HL-60 (cell line): Measurements from ENCODE around the gene CYTH4.

Source experiments
- POLR2AphosphoS5 ChIP-seq: IDR thresholded peaks from 2 replicates; pipeline ENCODE4 v1.6.1; 2012; ENCODE audit warnings: low read depth
- TF ChIP-seq, protein P1 (sequence below): IDR thresholded peaks from one replicate; pipeline ENCODE4 v1.5.1; 2011; ENCODE audit warnings: low read length, control low read depth, inconsistent platforms; ENCODE audit not compliant: insufficient read depth
- TF ChIP-seq, protein P2 (sequence below): IDR thresholded peaks from 2 replicates; pipeline ENCODE4 v1.6.1; 2012; ENCODE audit warnings: low read depth; ENCODE audit not compliant: insufficient replicate concordance

DNA sequence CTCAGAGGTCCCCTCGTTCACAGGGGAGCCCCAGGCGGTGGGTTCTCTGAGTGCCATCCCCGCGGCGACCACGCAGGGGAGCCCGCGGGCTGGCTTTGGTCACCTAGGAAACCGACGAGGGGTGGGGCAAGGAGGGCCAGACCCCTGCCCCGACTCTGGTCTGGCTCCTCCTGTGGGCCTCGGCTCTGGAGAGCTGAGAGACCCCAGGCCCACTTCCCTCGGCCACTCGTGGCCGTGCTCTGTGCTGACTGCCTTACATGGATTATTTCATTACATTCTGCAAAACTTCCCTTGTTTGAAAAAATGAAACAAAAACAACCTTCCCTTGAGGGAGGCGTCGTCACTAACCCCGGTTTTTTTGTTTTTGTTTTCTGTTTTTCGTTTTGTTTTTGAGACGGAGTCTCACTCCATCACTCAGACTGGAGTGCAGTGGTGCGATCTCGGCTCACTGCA lies 15.1 kb upstream of the CYTH4 start:
- TF ChIP-seq, protein P1, sequence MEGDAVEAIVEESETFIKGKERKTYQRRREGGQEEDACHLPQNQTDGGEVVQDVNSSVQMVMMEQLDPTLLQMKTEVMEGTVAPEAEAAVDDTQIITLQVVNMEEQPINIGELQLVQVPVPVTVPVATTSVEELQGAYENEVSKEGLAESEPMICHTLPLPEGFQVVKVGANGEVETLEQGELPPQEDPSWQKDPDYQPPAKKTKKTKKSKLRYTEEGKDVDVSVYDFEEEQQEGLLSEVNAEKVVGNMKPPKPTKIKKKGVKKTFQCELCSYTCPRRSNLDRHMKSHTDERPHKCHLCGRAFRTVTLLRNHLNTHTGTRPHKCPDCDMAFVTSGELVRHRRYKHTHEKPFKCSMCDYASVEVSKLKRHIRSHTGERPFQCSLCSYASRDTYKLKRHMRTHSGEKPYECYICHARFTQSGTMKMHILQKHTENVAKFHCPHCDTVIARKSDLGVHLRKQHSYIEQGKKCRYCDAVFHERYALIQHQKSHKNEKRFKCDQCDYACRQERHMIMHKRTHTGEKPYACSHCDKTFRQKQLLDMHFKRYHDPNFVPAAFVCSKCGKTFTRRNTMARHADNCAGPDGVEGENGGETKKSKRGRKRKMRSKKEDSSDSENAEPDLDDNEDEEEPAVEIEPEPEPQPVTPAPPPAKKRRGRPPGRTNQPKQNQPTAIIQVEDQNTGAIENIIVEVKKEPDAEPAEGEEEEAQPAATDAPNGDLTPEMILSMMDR: peak; percentile 55
- no peak for TF ChIP-seq POLR2AphosphoS5
- TF ChIP-seq, protein P2, sequence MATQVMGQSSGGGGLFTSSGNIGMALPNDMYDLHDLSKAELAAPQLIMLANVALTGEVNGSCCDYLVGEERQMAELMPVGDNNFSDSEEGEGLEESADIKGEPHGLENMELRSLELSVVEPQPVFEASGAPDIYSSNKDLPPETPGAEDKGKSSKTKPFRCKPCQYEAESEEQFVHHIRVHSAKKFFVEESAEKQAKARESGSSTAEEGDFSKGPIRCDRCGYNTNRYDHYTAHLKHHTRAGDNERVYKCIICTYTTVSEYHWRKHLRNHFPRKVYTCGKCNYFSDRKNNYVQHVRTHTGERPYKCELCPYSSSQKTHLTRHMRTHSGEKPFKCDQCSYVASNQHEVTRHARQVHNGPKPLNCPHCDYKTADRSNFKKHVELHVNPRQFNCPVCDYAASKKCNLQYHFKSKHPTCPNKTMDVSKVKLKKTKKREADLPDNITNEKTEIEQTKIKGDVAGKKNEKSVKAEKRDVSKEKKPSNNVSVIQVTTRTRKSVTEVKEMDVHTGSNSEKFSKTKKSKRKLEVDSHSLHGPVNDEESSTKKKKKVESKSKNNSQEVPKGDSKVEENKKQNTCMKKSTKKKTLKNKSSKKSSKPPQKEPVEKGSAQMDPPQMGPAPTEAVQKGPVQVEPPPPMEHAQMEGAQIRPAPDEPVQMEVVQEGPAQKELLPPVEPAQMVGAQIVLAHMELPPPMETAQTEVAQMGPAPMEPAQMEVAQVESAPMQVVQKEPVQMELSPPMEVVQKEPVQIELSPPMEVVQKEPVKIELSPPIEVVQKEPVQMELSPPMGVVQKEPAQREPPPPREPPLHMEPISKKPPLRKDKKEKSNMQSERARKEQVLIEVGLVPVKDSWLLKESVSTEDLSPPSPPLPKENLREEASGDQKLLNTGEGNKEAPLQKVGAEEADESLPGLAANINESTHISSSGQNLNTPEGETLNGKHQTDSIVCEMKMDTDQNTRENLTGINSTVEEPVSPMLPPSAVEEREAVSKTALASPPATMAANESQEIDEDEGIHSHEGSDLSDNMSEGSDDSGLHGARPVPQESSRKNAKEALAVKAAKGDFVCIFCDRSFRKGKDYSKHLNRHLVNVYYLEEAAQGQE: no peak
